D721Med (cell line): ENCODE results near the gene ASPN.
A peak's percentile ranks its signal among the peaks of the same experiment; 100 is the strongest.
"Not testable (repeated sequence)": the region's sequence is repeated elsewhere in the genome, so short reads cannot be mapped to it uniquely, and the experiment has no call there.

Experiments used
- DNase-seq: peaks from one replicate; pipeline ENCODE4 v3.0.0; 2011; ENCODE audit warnings: low spot score; ENCODE audit not compliant: insufficient read length
- FAIRE-seq: peaks from 2 replicates; lab custom pipeline; 2011; peaks lifted over from hg19 to GRCh38; lab: Jason Lieb, UNC
- CTCF ChIP-seq: IDR thresholded peaks from 2 replicates; pipeline ENCODE4 v1.5.1; 2012; ENCODE audit warnings: mild to moderate bottlenecking, control low read depth; ENCODE audit not compliant: insufficient read depth; ENCODE audit errors: missing control alignments

ASPN gene

DNA sequence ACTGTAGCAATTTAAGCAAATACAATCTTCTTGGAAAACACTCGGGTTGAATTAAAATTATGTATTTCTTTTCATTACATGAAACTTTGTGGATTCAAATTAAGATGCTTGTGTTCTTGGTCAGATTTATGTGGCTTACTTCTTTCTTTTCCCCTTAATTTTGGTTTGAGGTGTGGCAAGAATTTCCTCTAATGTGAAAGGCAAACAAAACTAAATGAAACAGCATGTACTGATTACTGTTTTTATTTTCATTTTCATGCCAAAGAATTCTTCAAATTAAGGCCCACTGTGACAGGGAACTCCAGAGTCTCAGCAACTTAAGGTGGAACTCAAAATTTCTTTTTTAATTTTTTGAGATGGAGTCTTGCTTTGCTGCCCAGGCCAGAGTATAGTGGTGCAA, 58.0 kb downstream of the ASPN start, which contains the start of gene OMD:
TSS of gene OMD (minus strand) at position 132 of the 400 bp plus-strand sequence. CDS start 6,913 bp downstream, outside the sequence.
- no peak for FAIRE-seq
- TF ChIP-seq CTCF, result no peak
- no peak for DNase-seq

GRCh38 chr9:92423612-92424011, 58.7 kb downstream of the ASPN start:
- no peak for TF ChIP-seq CTCF
- DNase-seq (no peak), FAIRE-seq (no peak)

GRCh38 chr9:92422611-92423338, 59.5 kb downstream of the ASPN start:
- FAIRE-seq (peak; percentile 38), DNase-seq (no peak)
- no peak for TF ChIP-seq CTCF

DNA sequence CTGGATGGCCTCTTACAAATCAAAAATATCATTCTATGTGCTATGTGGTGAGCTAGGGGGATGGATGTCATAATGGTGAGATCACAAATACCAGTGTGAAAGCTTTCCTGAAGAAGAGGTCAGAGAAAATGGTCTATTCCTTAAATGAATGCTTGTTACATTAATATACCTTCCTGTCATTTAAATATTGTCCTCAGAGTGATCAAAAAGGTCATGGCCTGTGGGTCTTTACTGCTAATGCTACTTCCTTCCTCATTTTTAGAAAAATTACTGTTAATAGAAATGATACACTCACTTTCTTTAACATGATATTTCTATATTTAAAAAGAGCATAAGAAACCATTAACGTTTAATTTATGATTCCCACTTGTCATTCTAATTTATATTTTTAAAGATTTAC, 67.7 kb downstream of the ASPN start:
- no peak for TF ChIP-seq CTCF
- FAIRE-seq (no peak), DNase-seq (no peak)

- DNase-seq, FAIRE-seq: not testable (repeated sequence)
These were observed 71.1 kb downstream of the ASPN start for GRCh38 chr9:92411157-92411556.

DNA sequence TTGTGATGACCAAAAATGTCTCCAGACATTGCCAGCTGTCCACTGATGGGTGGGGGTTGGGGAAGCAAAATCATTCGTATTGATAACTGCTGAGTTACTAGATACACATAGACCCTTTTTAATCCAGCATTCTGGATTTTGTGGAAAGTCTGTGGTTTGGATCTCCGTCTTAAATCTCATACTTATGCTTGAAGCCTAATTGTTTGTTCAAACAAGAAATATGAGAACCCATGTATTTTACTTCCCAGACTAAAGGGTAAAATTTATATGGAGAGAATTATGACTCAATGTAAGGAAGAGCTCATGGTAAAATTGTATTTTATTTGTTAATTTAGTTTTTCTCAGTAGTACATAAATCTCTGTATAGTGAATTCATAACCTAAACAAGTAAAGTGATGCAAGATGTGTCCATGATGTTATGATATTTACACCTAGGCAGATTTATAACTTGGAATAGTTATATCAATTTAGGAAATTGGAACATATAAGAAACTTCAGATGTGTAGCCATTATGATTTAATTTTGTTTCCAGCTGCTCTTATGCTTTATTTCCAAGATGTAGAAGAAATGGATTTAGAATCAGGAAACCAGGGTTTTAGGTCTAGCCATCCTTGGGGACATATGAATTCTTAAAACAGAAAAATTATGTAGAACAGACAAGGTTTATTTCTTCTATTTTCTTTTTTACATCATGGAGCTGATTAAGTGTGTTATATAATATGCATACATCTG, 73.4 kb downstream of the ASPN start:
- TF ChIP-seq CTCF, result no peak
- no peak for FAIRE-seq
- no peak for DNase-seq

DNA sequence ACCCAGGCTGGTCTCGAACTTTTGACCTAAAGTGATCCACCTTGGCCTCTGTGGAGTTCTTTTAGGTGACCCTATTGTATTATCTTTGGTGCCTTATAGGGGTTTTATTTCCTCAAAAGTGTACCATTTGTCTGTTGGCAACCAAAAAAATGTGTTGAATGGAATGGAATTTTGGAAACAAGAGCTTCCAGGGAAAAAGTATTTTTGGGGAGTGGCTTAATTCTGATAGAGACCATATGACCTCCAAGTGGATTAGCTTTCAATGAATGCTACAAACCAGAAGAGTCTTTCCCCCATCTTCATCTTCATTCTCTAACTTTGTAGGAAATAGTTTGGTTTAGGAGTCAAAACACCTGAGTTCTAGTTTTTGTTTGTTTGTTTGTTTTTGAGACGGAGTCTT, 74.5 kb downstream of the ASPN start:
- FAIRE-seq, result no peak
- no peak for DNase-seq
- TF ChIP-seq CTCF, result no peak
